Fibroblast of villous mesenchyme (primary cell): Measurements from ENCODE around the gene DTNB. TPM values are rescaled to one million over a fixed set of nuclear protein-coding genes. Genes with fewer than 3 reads are reported as not detected.

Experiments used
- DNase-seq: peaks from one replicate; pipeline ENCODE4 v3.0.0-alpha.2; 2010; ENCODE audit warnings: low read depth
- H3K4me3 ChIP-seq: 2 replicates; pipeline ENCODE4 v1.5.1; 2011; ENCODE audit warnings: low read depth, mild to moderate bottlenecking, low read length
- total RNA-seq: library from RNA; depleted of rRNA; stranded (reverse); fragments of >200 nt; gene quantifications from 2 replicates; pipeline ENCODE4 v1.2.3, GENCODE V29; 2012
- TF ChIP-seq, protein P1 (sequence below): IDR thresholded peaks from 2 replicates; pipeline ENCODE4 v1.5.1; 2012; ENCODE audit warnings: low read depth, mild to moderate bottlenecking, low read length; ENCODE audit not compliant: insufficient read depth

The DTNB gene
- total RNA-seq, 1 donor, result 5.2 TPM

DNA sequence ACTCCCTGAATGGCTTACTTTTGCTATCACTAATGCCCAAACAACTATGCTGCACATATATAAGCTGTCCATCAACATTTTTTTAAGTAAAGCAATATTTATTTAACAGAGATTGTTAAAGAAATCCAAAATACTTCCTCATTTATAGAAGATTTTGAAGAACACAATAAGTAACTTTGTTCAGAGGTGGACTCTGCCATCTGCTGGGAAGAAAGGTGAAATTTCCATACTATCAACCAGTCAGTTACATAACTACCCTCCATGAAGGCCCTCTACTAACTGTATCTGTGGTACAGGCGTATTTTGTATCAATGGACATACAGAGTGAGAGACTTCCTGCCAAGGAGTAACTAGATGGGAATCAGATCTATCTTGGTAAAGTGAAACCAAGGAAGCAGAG is 106.0 kb downstream of the DTNB start:
- DNase-seq, result peak; percentile 55

DNA sequence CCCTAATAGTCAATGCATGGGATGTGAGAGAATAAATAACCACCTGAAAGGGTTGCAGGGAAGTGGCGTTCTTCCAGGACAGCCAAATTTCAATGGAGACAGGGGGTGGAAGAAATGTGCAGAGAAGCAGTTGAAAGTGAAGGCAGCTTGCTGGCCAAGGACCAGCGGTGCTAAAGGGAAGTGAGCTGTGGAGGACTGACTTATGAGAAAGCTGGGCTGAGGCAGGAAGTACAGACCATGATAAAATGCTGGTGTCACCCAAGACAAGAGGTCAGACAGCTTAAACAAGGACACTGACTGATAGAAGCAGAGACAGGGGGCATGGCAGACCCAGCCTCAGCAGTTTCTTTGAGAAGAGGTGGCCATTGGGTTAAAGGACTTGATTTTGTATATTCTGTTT is 106.7 kb downstream of the DTNB start:
- no peak overlapping the region for H3K4me3 ChIP-seq
- DNase-seq, result no peak
- TF ChIP-seq, protein P1, sequence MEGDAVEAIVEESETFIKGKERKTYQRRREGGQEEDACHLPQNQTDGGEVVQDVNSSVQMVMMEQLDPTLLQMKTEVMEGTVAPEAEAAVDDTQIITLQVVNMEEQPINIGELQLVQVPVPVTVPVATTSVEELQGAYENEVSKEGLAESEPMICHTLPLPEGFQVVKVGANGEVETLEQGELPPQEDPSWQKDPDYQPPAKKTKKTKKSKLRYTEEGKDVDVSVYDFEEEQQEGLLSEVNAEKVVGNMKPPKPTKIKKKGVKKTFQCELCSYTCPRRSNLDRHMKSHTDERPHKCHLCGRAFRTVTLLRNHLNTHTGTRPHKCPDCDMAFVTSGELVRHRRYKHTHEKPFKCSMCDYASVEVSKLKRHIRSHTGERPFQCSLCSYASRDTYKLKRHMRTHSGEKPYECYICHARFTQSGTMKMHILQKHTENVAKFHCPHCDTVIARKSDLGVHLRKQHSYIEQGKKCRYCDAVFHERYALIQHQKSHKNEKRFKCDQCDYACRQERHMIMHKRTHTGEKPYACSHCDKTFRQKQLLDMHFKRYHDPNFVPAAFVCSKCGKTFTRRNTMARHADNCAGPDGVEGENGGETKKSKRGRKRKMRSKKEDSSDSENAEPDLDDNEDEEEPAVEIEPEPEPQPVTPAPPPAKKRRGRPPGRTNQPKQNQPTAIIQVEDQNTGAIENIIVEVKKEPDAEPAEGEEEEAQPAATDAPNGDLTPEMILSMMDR, result no peak

More for the DNA sequence above, 106.0 kb downstream of the DTNB start:
- H3K4me3 ChIP-seq, result no peak overlapping the region
- TF ChIP-seq, protein P1, result peak; percentile 39

DNA sequence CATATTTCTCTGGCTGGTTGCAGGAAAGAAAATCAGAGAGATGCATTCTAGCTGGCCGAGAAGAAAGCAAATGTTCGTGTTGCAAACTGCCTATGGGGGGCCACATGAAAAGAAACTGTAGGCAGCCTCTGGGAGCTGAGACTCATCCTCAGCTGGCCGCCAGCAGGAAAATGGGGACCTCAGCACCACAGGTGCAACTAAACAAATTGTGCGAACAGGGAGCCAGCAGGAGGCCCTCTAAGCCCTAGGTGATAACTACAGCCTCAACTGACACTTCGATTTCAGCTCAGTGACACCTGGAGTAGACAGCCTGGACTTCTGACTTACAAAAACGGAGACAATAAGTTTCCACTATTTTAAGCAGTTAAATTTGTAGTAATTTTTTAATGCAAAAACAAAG is 107.3 kb downstream of the DTNB start:
- DNase-seq, result no peak
- H3K4me3 ChIP-seq, result no peak overlapping the region
- TF ChIP-seq, protein P1, result no peak

DNA sequence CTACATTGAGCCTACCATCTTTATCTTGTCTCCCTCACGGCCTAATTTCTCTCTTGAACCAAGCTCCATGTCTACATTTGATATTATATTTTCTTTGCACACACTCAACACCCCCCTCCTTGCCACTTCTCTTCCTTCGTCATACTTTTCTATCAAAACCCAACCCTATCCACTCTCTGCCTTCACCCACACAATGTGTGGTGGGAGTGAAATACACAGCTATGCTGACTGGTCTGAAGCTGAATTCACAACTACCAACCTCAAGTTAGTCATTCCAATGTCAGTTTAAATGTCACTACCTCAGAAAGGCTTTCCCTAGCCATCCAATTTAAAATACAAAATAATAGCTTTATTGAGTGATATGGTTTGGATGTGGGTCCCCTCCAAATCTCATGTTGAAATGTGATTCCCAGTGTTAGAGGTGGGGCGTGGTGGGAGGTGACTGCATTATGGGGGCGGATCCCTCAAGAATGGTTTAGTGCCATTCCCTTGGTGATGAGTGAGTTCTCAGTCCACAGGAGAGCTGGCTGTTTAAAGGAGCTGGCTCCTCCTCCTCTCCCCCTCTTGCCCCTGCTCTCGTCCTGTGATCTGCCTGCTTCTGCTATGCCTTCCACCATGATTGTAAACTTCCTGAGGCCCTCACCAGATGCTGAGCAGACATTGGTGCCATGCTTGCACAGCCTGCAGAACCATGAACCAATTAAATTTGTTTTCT is 112.1 kb downstream of the DTNB start:
- H3K4me3 ChIP-seq, result no peak overlapping the region
- DNase-seq, result no peak
- TF ChIP-seq, protein P1, result no peak

DNA sequence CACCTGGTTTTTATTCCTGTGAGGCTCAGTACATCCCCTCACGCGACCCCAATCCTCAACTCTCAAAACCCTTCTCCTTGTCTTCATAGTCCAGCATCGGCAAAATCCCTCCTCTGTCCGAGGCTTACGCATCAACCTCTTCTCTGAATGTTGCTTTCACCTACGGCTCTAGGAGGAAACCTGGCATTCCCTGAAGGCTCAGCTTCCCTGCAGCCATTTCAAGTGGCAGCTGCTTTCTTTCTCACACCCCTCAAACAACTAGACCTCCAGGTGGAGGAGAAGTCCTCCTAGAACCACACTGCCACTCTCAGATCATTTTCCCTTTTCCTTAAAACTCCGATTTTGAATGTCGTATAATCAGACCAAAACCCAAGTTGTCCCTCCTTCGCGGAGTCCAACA is 114.2 kb downstream of the DTNB start:
- DNase-seq, result no peak
- no peak overlapping the region for H3K4me3 ChIP-seq
- TF ChIP-seq, protein P1, result no peak

DNA sequence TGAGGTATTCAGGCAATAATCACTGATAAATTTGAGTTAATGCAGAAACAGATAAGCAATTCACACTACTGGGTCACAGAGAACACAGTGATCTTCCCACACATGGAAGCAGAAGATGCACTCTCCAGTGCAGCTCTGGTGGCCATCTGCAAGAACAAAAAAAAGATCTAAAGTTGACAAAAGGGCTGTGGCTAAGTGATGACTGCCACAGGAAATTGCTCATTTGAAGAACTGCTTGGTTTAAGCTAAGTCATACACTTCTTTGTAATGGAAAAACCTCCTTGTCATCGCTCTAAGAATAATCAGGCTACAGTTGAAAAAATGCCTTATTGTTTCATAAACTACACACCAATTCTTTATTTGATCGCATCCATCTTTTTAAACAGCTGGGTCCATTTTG is 115.1 kb downstream of the DTNB start:
- H3K4me3 ChIP-seq, result no peak overlapping the region
- no peak for DNase-seq
- TF ChIP-seq, protein P1, result no peak
